Neuronal stem cell (in vitro differentiated cells): ENCODE measurements around the gene CFD.

Experiments used
- DNase-seq: peaks from one replicate; pipeline ENCODE4 v3.0.0-alpha.2; 2013; ENCODE audit warnings: low spot score
- H2AFZ ChIP-seq: one replicate; pipeline ENCODE4 v1.6.1; 2013; ENCODE audit warnings: mild to moderate bottlenecking, low read length, inconsistent platforms
- H2AK5ac ChIP-seq: 2 replicates; pipeline ENCODE4 v1.6.1; 2013; ENCODE audit warnings: low read depth, mild to moderate bottlenecking, inconsistent platforms, low read length, moderate library complexity, mixed read lengths
- H2BK120ac ChIP-seq: 2 replicates; pipeline ENCODE4 v1.6.1; 2013; ENCODE audit warnings: low read depth, mild to moderate bottlenecking, inconsistent platforms, low read length, moderate library complexity, mixed read lengths
- H2BK12ac ChIP-seq: one replicate; pipeline ENCODE4 v1.6.1; 2013; ENCODE audit warnings: low read length, inconsistent platforms
- H2BK15ac ChIP-seq: 2 replicates; pipeline ENCODE4 v1.6.1; 2013; ENCODE audit warnings: mild to moderate bottlenecking, low read length, inconsistent platforms, mixed read lengths
- H2BK5ac ChIP-seq: one replicate; pipeline ENCODE4 v1.6.1; 2013; ENCODE audit warnings: inconsistent platforms, mild to moderate bottlenecking, low read length, moderate library complexity
- H3K14ac ChIP-seq: one replicate; pipeline ENCODE4 v1.6.1; 2013; ENCODE audit warnings: low read length, inconsistent platforms
- H3K18ac ChIP-seq: 2 replicates; pipeline ENCODE4 v1.6.1; 2013; ENCODE audit warnings: low read length, inconsistent platforms
- H3K23ac ChIP-seq: 2 replicates; pipeline ENCODE4 v1.6.1; 2013; ENCODE audit warnings: low read depth, mild to moderate bottlenecking, mixed read lengths, low read length, inconsistent platforms; ENCODE audit not compliant: poor library complexity
- H3K27ac ChIP-seq: replicated peaks from 3 replicates; pipeline ENCODE4 v1.5.1; 2013; ENCODE audit warnings: low read length, inconsistent platforms
- H3K27me3 ChIP-seq, 3 experiments: 2 replicates each; pipeline ENCODE4 v1.6.1; 2013; ENCODE audit warnings: low read length in 3 of 3, mild to moderate bottlenecking in 2 of 3, inconsistent platforms in 1 of 3, low read depth in 1 of 3, mixed read lengths in 1 of 3, moderate library complexity in 1 of 3; ENCODE audit not compliant: control insufficient read depth in 3 of 3, insufficient read depth in 3 of 3
- H3K36me3 ChIP-seq, 2 donors: replicated peaks in 1 of 2; 2 replicates each; pipeline ENCODE4 v1.6.1; 2013; ENCODE audit warnings: low read length in 2 of 2; ENCODE audit not compliant: control insufficient read depth in 2 of 2, insufficient read depth in 2 of 2
- H3K4ac ChIP-seq: 2 replicates; pipeline ENCODE4 v1.6.1; 2013; ENCODE audit warnings: inconsistent platforms, mild to moderate bottlenecking, low read length, moderate library complexity
- H3K4me1 ChIP-seq, 2 donors: 1 replicate in 1 of 2; 2 replicates in 1 of 2; pipeline ENCODE4 v1.6.1; 2013; ENCODE audit warnings: low read length in 2 of 2, low read depth in 1 of 2; ENCODE audit not compliant: control insufficient read depth in 2 of 2, insufficient read depth in 1 of 2
- H3K4me2 ChIP-seq: one replicate; pipeline ENCODE4 v1.6.1; 2013; ENCODE audit warnings: mild to moderate bottlenecking, low read length, inconsistent platforms; ENCODE audit not compliant: insufficient read depth, poor library complexity, severe bottlenecking
- H3K4me3 ChIP-seq, 2 donors: 2 replicates each; pipeline ENCODE4 v1.5.1; 2013; ENCODE audit warnings: low read length in 2 of 2, mild to moderate bottlenecking in 2 of 2, inconsistent platforms in 1 of 2, moderate library complexity in 1 of 2
- H3K79me1 ChIP-seq: one replicate; pipeline ENCODE4 v1.6.1; 2013; ENCODE audit warnings: low read depth, mild to moderate bottlenecking, inconsistent platforms, low read length, moderate library complexity
- H3K9ac ChIP-seq: one replicate; pipeline ENCODE4 v1.6.1; 2013; ENCODE audit warnings: mild to moderate bottlenecking, low read depth, low read length, inconsistent platforms; ENCODE audit not compliant: poor library complexity
- H3K9me3 ChIP-seq, 2 donors: replicated peaks in 1 of 2; 2 replicates each; pipeline versions ENCODE3 to v1.6.1; 2013; ENCODE audit warnings: low read length in 2 of 2, mild to moderate bottlenecking in 2 of 2, inconsistent platforms in 1 of 2, low read depth in 1 of 2, mixed read lengths in 1 of 2, moderate library complexity in 1 of 2; ENCODE audit not compliant: control insufficient read depth in 2 of 2, insufficient read depth in 1 of 2
- H4K8ac ChIP-seq: one replicate; pipeline ENCODE4 v1.6.1; 2013; ENCODE audit warnings: low read depth, mild to moderate bottlenecking, inconsistent platforms, low read length, moderate library complexity
- H4K91ac ChIP-seq: one replicate; pipeline ENCODE4 v1.6.1; 2013; ENCODE audit warnings: low read length, low read depth, mild to moderate bottlenecking, inconsistent platforms; ENCODE audit not compliant: poor library complexity
- WGBS, 2 donors: extraction: QIAGEN DNeasy Blood & Tissue Kit; methylation state at CpG; one replicate each; pipeline ENCODE4 v1.1.7; 2013; ENCODE audit warnings: missing lambda C conversion rate in 2 of 2, mixed read lengths in 1 of 2; ENCODE audit not compliant: insufficient read length in 2 of 2, insufficient replicate concordance in 1 of 2; ENCODE audit errors: extremely low coverage in 2 of 2; 5-methylcytosine and 5-hydroxymethylcytosine counted together

CFD gene

DNA sequence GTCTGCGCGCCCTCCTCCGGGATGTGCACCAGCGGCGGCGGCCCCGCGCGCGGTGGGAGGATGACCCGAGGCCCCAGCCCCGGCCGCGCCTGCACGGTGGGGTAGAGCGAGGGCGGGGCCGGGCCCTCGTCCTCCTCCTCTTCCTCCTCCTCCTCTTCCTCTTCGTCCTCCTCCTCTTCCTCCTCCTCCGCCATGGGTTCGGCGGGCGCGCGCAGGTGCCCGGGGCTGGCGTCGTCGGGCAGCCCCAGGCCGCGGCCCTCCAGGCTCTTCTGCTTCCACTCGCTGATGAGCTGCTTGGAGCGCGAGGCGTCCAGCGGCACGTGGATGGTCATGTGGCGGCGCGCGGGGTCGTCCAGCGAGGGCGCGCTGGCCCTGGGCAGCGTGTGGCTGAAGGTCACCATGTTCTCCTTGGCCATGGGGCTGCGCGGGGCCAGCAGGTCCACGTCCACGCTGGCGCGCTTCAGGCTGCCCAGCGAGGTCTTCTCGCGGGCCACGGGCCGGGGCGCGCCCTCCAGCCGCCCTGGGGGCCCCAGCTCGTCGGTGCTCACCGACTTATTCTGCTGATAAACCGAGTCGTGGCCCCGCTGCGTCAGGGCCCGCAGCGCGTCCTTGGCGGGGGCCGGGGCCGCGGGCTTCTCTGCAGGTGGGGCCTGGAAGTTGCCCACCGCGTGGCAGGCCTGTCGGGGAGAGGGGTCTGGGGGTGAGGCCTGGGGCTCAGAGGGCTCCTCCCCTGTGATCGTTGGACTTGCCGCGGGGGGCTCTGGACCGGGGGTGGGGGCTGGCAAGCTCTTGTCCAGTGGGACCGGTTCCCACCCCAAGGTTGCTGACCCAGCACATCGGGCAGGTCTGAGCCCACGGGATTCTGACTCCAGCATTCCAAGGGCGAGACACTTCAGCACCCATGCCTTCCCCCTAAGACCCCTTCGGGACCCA, 46.0 kb upstream of the CFD start:
- H2BK15ac ChIP-seq = no peak overlapping the region
- no CpG with 5 or more reads among the region's 87 CpGs for WGBS, 2 donors

DNA sequence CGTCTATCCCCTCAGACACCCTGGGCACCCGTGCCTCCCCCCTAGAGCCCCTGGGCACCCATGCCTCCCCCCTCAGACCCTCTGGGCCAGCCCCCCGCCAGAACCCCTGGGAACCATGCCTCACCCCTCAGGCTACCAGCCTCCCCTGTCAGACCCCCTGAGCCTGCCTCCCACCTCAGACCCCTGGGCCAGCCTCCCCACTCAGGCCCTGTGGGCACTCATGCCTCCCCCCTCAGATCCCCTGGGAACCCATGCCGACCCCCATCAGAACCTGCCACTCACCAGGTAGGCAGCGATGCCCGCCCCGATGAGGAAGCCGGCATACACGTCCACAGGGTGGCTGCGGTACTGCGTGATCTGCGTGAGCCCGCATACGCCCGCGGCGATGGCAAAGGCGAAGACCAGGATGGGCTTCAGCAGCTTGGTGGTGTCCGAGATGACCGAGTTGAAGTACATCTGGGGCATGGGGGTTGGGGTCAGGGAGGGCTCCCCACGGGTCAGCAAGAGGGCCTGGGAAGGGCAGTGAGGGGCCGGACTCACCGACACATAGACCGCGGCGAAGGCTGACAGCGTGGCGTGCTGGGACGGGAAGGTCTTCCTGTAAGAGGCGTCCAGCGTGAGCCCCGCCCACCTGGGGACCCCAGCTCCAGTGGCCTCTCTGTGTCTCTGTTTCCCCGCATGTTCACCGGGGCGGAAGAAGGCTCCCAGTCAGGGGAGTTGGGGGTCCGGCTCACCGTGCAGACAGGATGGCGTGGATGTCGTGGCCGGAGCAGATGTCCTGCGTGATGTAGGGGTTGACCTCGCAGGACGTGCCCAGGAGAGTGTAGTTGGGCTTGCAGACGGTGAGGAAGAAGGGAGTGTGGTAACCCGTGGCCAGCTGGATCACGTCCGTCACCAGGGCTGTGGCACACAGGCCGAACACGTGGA, 45.0 kb upstream of the CFD start:
- H2AK5ac ChIP-seq = peak overlapping the region; percentile 68
- H3K4me2 ChIP-seq = peak overlapping the region; percentile 18
- H3K4me3 ChIP-seq = peak overlapping the region in 1 of 2 donors; percentile 50
- no peaks in the 10 kb centered on the region for H3K4me1 ChIP-seq
- no peak overlapping the region for H2AFZ ChIP-seq
- no CpG with 5 or more reads among the region's 49 CpGs for WGBS, 2 donors
- no peak overlapping the region for H4K8ac ChIP-seq
- DNase-seq = no peak
- peak overlapping the region; percentile 10 for H3K4ac ChIP-seq
- no peak overlapping the region for H2BK15ac ChIP-seq
- H3K79me1 ChIP-seq = peaks cover 29% of the 10 kb centered on the region
- peak overlapping the region; percentile 61 for H2BK120ac ChIP-seq
- H3K27me3 ChIP-seq = no peaks in the 10 kb centered on the region
- H3K14ac ChIP-seq = no peak overlapping the region
- H3K36me3 ChIP-seq = peaks cover 46 to 63% of the 10 kb centered on the region in 2 donors
- H3K27ac ChIP-seq = no peak overlapping the region
- H4K91ac ChIP-seq = no peak overlapping the region
- no peak overlapping the region for H2BK5ac ChIP-seq
- H3K23ac ChIP-seq = peak overlapping the region; percentile 55
- peaks cover 0 to 3% of the 10 kb centered on the region in 2 donors for H3K9me3 ChIP-seq
- H2BK12ac ChIP-seq = no peak overlapping the region
- peak overlapping the region; percentile 8 for H3K18ac ChIP-seq
- peak overlapping the region; percentile 81 for H3K9ac ChIP-seq

More for the DNA sequence above, 46.0 kb upstream of the CFD start:
- no peak overlapping the region for H4K8ac ChIP-seq
- peaks cover 30% of the 10 kb centered on the region for H3K79me1 ChIP-seq
- no peak overlapping the region for H2AFZ ChIP-seq
- no peak overlapping the region for H2BK120ac ChIP-seq
- H3K4me1 ChIP-seq = no peaks in the 10 kb centered on the region
- peak overlapping the region; percentile 17 for H3K18ac ChIP-seq
- DNase-seq = no peak
- peak overlapping the region; percentile 58 for H2BK12ac ChIP-seq
- no peak overlapping the region for H2AK5ac ChIP-seq
- H3K9ac ChIP-seq = no peak overlapping the region
- H3K27ac ChIP-seq = no peak overlapping the region
- peaks cover 0 to 3% of the 10 kb centered on the region in 2 donors for H3K9me3 ChIP-seq
- no peak overlapping the region for H2BK5ac ChIP-seq
- H3K36me3 ChIP-seq = peaks cover 53 to 72% of the 10 kb centered on the region in 2 donors
- H3K4me2 ChIP-seq = no peak overlapping the region
- no peak overlapping the region for H4K91ac ChIP-seq
- no peaks in the 10 kb centered on the region for H3K27me3 ChIP-seq
- no peak overlapping the region for H3K4ac ChIP-seq
- H3K14ac ChIP-seq = no peak overlapping the region
- H3K4me3 ChIP-seq = no peak overlapping the region
- peak overlapping the region; percentile 73 for H3K23ac ChIP-seq

DNA sequence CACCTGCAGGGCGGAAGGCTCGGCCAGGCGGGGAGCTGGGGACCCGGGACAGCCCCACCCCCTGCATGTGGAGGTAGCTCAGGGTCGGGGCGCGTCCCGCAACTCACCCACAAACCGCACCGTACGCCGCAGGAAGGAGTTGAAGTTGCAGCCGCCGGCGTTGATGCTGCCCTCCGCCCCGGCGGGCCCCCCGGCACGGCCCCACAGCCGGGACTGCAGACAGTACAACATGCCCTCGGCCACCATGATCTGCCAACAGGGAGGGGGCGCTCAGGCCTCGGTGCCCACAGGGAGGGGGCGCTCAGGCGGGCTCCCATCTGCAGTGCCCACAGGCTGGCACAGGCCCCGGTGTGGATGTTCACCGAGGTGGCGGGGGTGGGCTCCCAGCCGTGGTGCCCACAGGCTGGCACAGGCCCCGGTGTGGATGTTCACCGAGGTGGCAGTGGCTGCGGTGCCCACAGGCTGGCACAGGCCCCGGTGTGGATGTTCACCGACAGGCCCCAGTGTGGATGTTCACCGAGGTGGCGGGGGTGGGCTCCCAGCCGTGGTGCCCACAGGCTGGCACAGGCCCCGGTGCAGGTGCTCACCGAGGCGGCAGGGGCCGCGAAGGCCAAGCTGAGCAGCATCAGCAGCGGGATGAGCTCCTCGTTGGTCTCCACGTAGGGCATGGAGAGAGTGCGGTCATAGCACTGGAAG, 44.2 kb upstream of the CFD start:
- Histone ChIP-seq H3K27ac (no peak overlapping the region), H2AFZ (no peak overlapping the region), H2BK5ac (no peak overlapping the region), H4K8ac (no peak overlapping the region), H3K4me2 (no peak overlapping the region), H3K27me3 (no peaks in the 10 kb centered on the region), H3K18ac (peak overlapping the region; percentile 8), H3K4me3 (no peak overlapping the region), H3K9ac (peak overlapping the region; percentile 81), H3K36me3 (peaks cover 39 to 55% of the 10 kb centered on the region in 2 donors), H2AK5ac (peak overlapping the region; percentile 68), H3K79me1 (peaks cover 28% of the 10 kb centered on the region), H2BK120ac (peak overlapping the region; percentile 61), H3K23ac (peak overlapping the region; percentile 89), H2BK12ac (no peak overlapping the region), H3K4ac (no peak overlapping the region), H3K9me3 (peaks cover 0 to 3% of the 10 kb centered on the region in 2 donors), H3K4me1 (no peaks in the 10 kb centered on the region), H3K14ac (no peak overlapping the region), H2BK15ac (no peak overlapping the region), H4K91ac (no peak overlapping the region)
- no peak for DNase-seq
- no CpG with 5 or more reads among the region's 47 CpGs for WGBS, 2 donors
